ENCODE measurements around the gene RFT1.

The RFT1 gene

GRCh38 chr3:53130179-53131061 is at the start of gene RFT1:
Gene RFT1, minus strand, starts transcription at chr3:53130435. Its CDS starts 35 bp downstream, at chr3:53130400.
- DNase-seq: peak; percentile 43

GRCh38 chr3:53179580-53179979 is 49.3 kb upstream of the RFT1 start:
- no peak for DNase-seq

GRCh38 chr3:53178246-53178645 is 48.0 kb upstream of the RFT1 start:
- no peak for DNase-seq

- DNase-seq: no peak
Observed at GRCh38 chr3:53175613-53176540, 45.6 kb upstream of the RFT1 start.

GRCh38 chr3:53174346-53175250 is 44.4 kb upstream of the RFT1 start:
- no peak for DNase-seq

- no peak for DNase-seq
Observed at GRCh38 chr3:53173107-53173506, 42.9 kb upstream of the RFT1 start.

- no peak for DNase-seq
Observed at GRCh38 chr3:53171827-53172505, 41.7 kb upstream of the RFT1 start.

- DNase-seq: no peak
Observed at GRCh38 chr3:53171064-53171418, 40.8 kb upstream of the RFT1 start.

GRCh38 chr3:53170325-53171063 is 40.3 kb upstream of the RFT1 start:
- DNase-seq: no peak

GRCh38 chr3:53169832-53170324 is 39.6 kb upstream of the RFT1 start:
- DNase-seq: no peak

GRCh38 chr3:53169045-53169831 is 39.0 kb upstream of the RFT1 start:
- peak; percentile 22 for DNase-seq

GRCh38 chr3:53168175-53168923 is 38.1 kb upstream of the RFT1 start:
- DNase-seq: no peak

- DNase-seq: no peak
Observed at GRCh38 chr3:53167418-53168174, 37.4 kb upstream of the RFT1 start.

- no peak for DNase-seq
Observed at GRCh38 chr3:53166781-53167291, 36.6 kb upstream of the RFT1 start.

GRCh38 chr3:53166206-53166605 is 36.0 kb upstream of the RFT1 start:
- no peak for DNase-seq

GRCh38 chr3:53164911-53165310 is 34.7 kb upstream of the RFT1 start:
- no peak for DNase-seq

- DNase-seq: no peak
Observed at GRCh38 chr3:53163444-53164387, 33.5 kb upstream of the RFT1 start.

Data from DMS79 (cell line).